NCI-H524 treated with DMSO at 0.1 percent for 48 hours (cell line): ENCODE data around the gene NAPB.

Experiments
- DNase-seq: peaks from one replicate; lab custom pipeline; 2025; lab: John Stamatoyannopoulos, UW

NAPB gene

GRCh38 chr20:23404196-23404595 is 17.1 kb downstream of the NAPB start:
- no peak for DNase-seq

GRCh38 chr20:23403751-23404150 is 17.5 kb downstream of the NAPB start:
- DNase-seq = no peak

GRCh38 chr20:23401051-23401450 is 20.2 kb downstream of the NAPB start:
- no peak for DNase-seq

GRCh38 chr20:23399568-23400241 is 21.6 kb downstream of the NAPB start:
- no peak for DNase-seq

- no peak for DNase-seq
These were observed 23.3 kb downstream of the NAPB start for GRCh38 chr20:23397961-23398360.

- DNase-seq = no peak
These were observed 24.2 kb downstream of the NAPB start for GRCh38 chr20:23396950-23397627.

- no peak for DNase-seq
These were observed 27.1 kb downstream of the NAPB start for GRCh38 chr20:23393996-23394775.

- DNase-seq = no peak
These were observed 29.5 kb downstream of the NAPB start for GRCh38 chr20:23391707-23392310.

- DNase-seq = no peak
These were observed 31.1 kb downstream of the NAPB start for GRCh38 chr20:23390091-23390774.

GRCh38 chr20:23387118-23387443 is 34.2 kb downstream of the NAPB start:
- DNase-seq = no peak

GRCh38 chr20:23386304-23387117 is 34.8 kb downstream of the NAPB start:
- DNase-seq = no peak

- no peak for DNase-seq
These were observed 39.4 kb downstream of the NAPB start for GRCh38 chr20:23381876-23382275.

GRCh38 chr20:23379772-23380171 is 41.5 kb downstream of the NAPB start:
- DNase-seq = no peak

GRCh38 chr20:23375827-23376226 is 45.5 kb downstream of the NAPB start:
- no peak for DNase-seq

- no peak for DNase-seq
These were observed 46.8 kb downstream of the NAPB start for GRCh38 chr20:23374441-23374840.

GRCh38 chr20:23371496-23371895 is 49.8 kb downstream of the NAPB start:
- DNase-seq = no peak

GRCh38 chr20:23370873-23371272 is 50.4 kb downstream of the NAPB start:
- no peak for DNase-seq

GRCh38 chr20:23370274-23370673 is 51.0 kb downstream of the NAPB start:
- DNase-seq = no peak

- no peak for DNase-seq
These were observed 52.0 kb downstream of the NAPB start for GRCh38 chr20:23369072-23369823.

GRCh38 chr20:23368316-23369071 is 52.8 kb downstream of the NAPB start:
- DNase-seq = no peak
